ENCODE results near the gene ST6GALNAC3.

ST6GALNAC3 gene

GRCh38 chr1:76583875-76584477 is 509.4 kb downstream of the ST6GALNAC3 start:
- DNase-seq (ENCODE audit: low read depth) = no peak

- no peak for DNase-seq (ENCODE audit: low read depth)
These were observed 511.6 kb downstream of the ST6GALNAC3 start for GRCh38 chr1:76585980-76586674.

GRCh38 chr1:76587212-76587611 is 512.7 kb downstream of the ST6GALNAC3 start:
- no peak for DNase-seq (ENCODE audit: low read depth)

- no peak for DNase-seq (ENCODE audit: low read depth)
These were observed 516.9 kb downstream of the ST6GALNAC3 start for GRCh38 chr1:76591461-76591860.

GRCh38 chr1:76591963-76592362 is 517.4 kb downstream of the ST6GALNAC3 start:
- no peak for DNase-seq (ENCODE audit: low read depth)

GRCh38 chr1:76593141-76593540 is 518.6 kb downstream of the ST6GALNAC3 start:
- DNase-seq (ENCODE audit: low read depth) = no peak

- no peak for DNase-seq (ENCODE audit: low read depth)
These were observed 519.1 kb downstream of the ST6GALNAC3 start for GRCh38 chr1:76593618-76594017.

- DNase-seq (ENCODE audit: low read depth) = no peak
These were observed 520.5 kb downstream of the ST6GALNAC3 start for GRCh38 chr1:76595024-76595423.

- no peak for DNase-seq (ENCODE audit: low read depth)
These were observed 526.9 kb downstream of the ST6GALNAC3 start for GRCh38 chr1:76601465-76601864.

- DNase-seq (ENCODE audit: low read depth) = no peak
These were observed 533.2 kb downstream of the ST6GALNAC3 start for GRCh38 chr1:76607717-76608116.

GRCh38 chr1:76611770-76612445 is 537.4 kb downstream of the ST6GALNAC3 start:
- no peak for DNase-seq (ENCODE audit: low read depth)

GRCh38 chr1:76613886-76614285 is 539.3 kb downstream of the ST6GALNAC3 start:
- DNase-seq (ENCODE audit: low read depth) = no peak

- DNase-seq (ENCODE audit: low read depth) = no peak
These were observed 540.9 kb downstream of the ST6GALNAC3 start for GRCh38 chr1:76615253-76616035.

GRCh38 chr1:76620371-76620770 is 545.8 kb downstream of the ST6GALNAC3 start:
- no peak for DNase-seq (ENCODE audit: low read depth)

GRCh38 chr1:76622774-76623528 is 548.4 kb downstream of the ST6GALNAC3 start:
- DNase-seq (ENCODE audit: low read depth) = no peak

GRCh38 chr1:76625886-76626678 is 551.5 kb downstream of the ST6GALNAC3 start:
- DNase-seq (ENCODE audit: low read depth) = no peak

GRCh38 chr1:76627498-76627897 is 553.0 kb downstream of the ST6GALNAC3 start:
- no peak for DNase-seq (ENCODE audit: low read depth)

GRCh38 chr1:76627901-76628300 is 553.4 kb downstream of the ST6GALNAC3 start:
- no peak for DNase-seq (ENCODE audit: low read depth)

- DNase-seq (ENCODE audit: low read depth) = no peak
These were observed 557.6 kb downstream of the ST6GALNAC3 start for GRCh38 chr1:76632136-76632535.

- no peak for DNase-seq (ENCODE audit: low read depth)
These were observed 561.2 kb downstream of the ST6GALNAC3 start for GRCh38 chr1:76635784-76636183.

- no peak for DNase-seq (ENCODE audit: low read depth)
These were observed 564.6 kb downstream of the ST6GALNAC3 start for GRCh38 chr1:76639181-76639580.
